SH-SY5Y (cell line): Measurements from ENCODE around the gene MRPL23.

ENCODE experiments used
- GATA2 ChIP-seq: IDR thresholded peaks from 2 replicates; pipeline ENCODE4 v1.6.1; 2011; ENCODE audit warnings: mild to moderate bottlenecking, low read depth, low read length
- GATA3 ChIP-seq: IDR thresholded peaks from 2 replicates; pipeline ENCODE4 v1.6.1; 2011; ENCODE audit warnings: low read depth, mild to moderate bottlenecking, low read length, moderate library complexity

GRCh38 chr11:1913271-1914060, 33.7 kb upstream of the MRPL23 start:
- no peak for TF ChIP-seq GATA2
- TF ChIP-seq GATA3: no peak
